GM13976 (cell line): ENCODE results near the gene LRRC8A.
A peak's percentile ranks its signal among the peaks of the same experiment; 100 is the strongest.

Experiments
- DNase-seq: peaks from one replicate; pipeline ENCODE4 v3.0.0; 2012; ENCODE audit warnings: low spot score
- in situ Hi-C: fragments of 300-500 bp; cut with MboI; formaldehyde crosslinking; loops from one replicate; pipeline ENCODE4 v1.12.0; 2022; ENCODE audit warnings: low sequenced_read_pairs, mixed read lengths, inconsistent platforms; ENCODE audit not compliant: unreplicated experiment
- TF ChIP-seq, protein P1 (sequence below): IDR thresholded peaks from 2 replicates; pipeline ENCODE4 v1.5.1; 2012; ENCODE audit warnings: borderline replicate concordance, mild to moderate bottlenecking; ENCODE audit not compliant: insufficient read depth; ENCODE audit errors: extremely low read depth, missing control alignments, control extremely low read depth

Gene LRRC8A

GRCh38 chr9:128881884-128882676 lies at the start of gene LRRC8A, which contains the start of gene KYAT1:
Gene LRRC8A, plus strand, starts transcription at chr9:128882133. Its CDS starts 25,032 bp downstream, at chr9:128907165.
Gene KYAT1, minus strand, starts transcription at chr9:128881950. Its CDS starts 36,545 bp downstream, at chr9:128845405.
- peak; percentile 98 for DNase-seq
- TF ChIP-seq, protein P1, sequence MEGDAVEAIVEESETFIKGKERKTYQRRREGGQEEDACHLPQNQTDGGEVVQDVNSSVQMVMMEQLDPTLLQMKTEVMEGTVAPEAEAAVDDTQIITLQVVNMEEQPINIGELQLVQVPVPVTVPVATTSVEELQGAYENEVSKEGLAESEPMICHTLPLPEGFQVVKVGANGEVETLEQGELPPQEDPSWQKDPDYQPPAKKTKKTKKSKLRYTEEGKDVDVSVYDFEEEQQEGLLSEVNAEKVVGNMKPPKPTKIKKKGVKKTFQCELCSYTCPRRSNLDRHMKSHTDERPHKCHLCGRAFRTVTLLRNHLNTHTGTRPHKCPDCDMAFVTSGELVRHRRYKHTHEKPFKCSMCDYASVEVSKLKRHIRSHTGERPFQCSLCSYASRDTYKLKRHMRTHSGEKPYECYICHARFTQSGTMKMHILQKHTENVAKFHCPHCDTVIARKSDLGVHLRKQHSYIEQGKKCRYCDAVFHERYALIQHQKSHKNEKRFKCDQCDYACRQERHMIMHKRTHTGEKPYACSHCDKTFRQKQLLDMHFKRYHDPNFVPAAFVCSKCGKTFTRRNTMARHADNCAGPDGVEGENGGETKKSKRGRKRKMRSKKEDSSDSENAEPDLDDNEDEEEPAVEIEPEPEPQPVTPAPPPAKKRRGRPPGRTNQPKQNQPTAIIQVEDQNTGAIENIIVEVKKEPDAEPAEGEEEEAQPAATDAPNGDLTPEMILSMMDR, result no peak
- in situ Hi-C loops, result no loop called here

- in situ Hi-C loops, result no loop called here
- TF ChIP-seq, protein P1, result no peak
- DNase-seq, result no peak
Observed at GRCh38 chr9:128833696-128834095, 48.2 kb upstream of the LRRC8A start.

DNA sequence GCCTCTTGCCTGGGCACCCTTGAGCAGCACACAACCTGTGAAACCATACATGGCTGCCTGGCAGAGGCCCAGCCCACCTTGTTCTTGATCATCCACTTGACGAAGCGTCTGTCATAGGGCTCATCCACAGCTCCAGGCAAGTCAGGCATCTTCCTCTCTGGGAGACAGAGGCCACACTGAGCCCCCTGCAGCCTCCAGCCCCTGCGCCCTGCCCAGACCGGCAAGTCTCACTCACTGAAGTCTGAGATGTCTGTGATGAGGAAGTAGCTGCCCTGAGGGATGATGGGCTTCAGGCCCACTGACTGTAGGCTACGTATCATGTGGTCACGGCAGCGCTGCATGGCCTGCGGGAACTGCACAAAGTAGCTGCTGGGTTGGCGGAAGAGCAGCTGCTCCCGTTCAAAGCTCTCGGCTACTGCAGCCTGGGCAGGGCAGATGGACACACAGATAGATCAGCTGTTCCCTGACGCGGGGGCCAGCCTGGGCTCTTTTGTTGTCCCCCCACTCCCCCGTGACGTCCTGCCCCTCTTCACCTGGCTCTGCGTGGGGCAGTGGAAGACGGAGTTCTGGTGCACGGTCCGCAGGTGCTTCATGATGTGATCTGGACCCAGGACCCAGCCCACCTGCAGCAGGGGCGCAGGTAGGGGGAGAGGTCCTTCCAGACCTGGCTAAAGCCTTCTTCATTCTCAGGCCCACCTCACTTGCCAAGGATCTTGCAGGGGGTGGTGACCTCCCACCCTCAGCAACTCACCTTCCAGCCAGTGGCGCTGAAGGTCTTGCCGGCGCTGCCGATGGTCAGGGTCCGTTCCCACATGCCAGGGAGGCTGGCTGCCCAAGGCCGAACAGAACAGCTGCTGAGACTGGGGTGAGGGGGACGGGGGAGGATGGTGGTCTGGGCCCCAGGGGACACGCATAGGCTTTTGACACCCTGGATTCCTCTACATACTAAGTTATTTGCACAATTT lies 46.4 kb upstream of the LRRC8A start:
- TF ChIP-seq, protein P1, result no peak
- DNase-seq, result no peak
- in situ Hi-C loops, result no loop called here

- DNase-seq, result no peak
- in situ Hi-C loops, result no loop called here
Observed at GRCh38 chr9:128836509-128837145, 45.3 kb upstream of the LRRC8A start.

GRCh38 chr9:128838338-128838737 lies 43.6 kb upstream of the LRRC8A start:
- in situ Hi-C loops, result no loop called here
- TF ChIP-seq, protein P1, result no peak
- DNase-seq, result no peak

More at GRCh38 chr9:128836509-128837145, 45.3 kb upstream of the LRRC8A start:
- TF ChIP-seq, protein P1, result no peak

GRCh38 chr9:128840524-128840923 lies 41.4 kb upstream of the LRRC8A start:
- in situ Hi-C loops, result no loop called here
- TF ChIP-seq, protein P1, result no peak
- no peak for DNase-seq
